ENCODE results near the gene FASTKD1.
"Not testable (repeated sequence)": the region's sequence is repeated elsewhere in the genome, so short reads cannot be mapped to it uniquely, and the experiment has no call there.

FASTKD1 gene

DNA sequence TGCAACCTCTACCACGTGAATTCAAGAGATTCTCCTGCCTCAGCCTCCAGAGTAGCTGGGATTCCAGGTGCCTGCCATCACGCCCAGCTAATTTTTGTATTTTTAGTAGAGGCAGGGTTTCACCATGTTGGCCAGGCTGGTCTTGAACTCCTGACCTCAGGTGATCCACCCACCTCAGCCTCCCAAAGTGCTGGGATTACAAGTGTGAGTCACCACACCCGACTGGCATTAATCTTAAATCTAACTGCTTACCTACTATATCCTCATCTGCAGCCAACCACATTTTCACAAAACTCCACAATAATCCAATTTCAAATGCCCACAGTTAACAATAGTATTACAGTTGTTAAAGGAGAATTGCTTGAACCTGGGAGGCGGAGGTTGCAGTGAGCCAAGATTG, 2.9 kb downstream of the FASTKD1 start:
- DNase-seq (ENCODE audit: low read depth): not testable (repeated sequence)

DNA sequence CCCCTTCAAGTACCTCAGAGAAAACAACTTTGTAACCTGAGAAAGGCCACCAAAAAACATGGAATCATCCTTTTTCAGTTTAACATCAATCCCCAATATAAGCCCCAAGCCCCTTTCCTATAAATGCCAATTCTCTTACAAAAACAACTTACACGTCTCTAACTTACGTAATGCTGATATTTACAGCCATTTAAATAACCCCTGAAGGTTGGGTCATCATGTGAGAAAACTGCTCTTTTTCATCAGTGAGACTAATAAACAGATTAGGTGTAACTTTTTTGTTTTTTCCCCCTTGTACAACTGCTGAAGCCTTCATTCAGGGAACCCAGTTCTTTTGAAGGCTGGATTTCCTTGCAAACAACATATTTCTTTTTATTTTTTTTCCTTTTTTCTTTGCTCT, 3.7 kb downstream of the FASTKD1 start:
- DNase-seq (ENCODE audit: low read depth): no peak

DNA sequence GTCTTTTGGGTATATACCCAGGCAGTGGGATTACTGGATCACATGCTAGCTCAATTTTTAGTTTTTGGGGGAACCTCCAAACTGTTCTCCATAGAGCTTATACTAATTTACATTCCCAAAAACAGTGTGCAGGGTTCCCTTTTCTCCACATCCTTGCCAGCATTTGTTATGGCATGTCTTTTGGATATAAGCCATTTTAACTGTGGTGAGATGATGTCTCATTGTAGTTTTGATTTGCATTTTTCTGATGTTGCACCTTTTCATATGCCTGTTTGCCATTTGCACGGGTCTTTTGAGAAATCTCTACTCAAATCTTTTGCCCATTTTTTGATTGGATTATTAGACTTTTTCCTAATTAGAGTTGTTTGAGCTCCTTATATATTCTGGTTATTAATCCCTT, 8.0 kb downstream of the FASTKD1 start:
- DNase-seq (ENCODE audit: low read depth): no peak

DNA sequence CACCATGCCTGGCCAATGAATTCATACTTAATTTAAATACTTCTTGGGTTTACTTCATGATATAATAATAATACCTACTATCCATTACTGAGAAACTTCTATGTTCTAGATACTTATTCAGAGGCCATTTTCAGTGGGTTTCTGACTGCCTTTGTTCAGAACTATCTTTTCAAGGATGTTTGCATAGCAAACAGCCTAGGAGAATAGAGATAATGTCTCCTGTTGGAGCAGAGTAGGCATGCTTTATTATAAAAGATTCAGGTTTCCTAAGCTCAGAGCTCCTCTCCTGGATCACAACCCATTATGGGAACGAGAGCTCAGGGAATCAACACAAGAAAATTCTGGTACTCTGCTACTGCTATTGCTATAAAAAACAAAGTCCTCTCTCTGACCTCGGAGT, 11.1 kb downstream of the FASTKD1 start:
- no peak for DNase-seq (ENCODE audit: low read depth)

DNA sequence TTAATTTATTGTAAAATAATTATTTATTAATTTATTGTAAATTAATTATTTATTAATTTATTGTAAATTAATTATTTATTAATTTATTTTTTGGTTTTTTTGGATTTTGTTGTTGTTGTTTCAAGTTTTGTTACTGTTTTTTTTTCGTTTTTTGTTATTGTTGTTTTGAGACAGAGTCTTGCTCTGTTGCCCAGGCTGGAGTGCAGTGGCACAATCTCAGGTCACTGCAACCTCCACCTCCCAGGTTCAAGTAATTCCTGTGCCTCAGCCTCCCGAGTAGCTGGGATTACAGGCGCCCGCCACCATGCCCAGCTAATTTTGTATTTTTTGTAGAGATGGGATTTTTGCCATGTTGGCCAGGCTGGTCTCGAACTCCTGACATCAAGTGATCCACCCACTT, 11.6 kb downstream of the FASTKD1 start:
- not testable (repeated sequence) for DNase-seq (ENCODE audit: low read depth)

DNA sequence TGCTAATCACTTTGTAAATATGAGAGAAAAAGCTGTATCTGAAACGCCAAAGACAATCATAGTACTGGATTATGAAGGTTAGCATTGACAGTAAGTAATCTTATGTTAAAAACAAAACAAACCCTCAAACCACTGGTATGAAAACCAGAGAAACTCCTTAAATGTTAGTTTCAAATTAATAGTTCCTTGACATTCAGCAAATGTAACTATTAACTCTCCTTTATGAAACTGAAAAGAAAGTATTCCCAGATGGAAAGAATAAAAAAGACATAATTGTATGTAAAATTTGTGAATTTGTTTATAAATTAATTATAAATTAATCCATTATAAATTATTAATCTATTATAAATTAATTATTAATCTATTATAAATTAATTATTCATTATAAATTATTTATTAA, 12.3 kb downstream of the FASTKD1 start:
- no peak for DNase-seq (ENCODE audit: low read depth)

DNA sequence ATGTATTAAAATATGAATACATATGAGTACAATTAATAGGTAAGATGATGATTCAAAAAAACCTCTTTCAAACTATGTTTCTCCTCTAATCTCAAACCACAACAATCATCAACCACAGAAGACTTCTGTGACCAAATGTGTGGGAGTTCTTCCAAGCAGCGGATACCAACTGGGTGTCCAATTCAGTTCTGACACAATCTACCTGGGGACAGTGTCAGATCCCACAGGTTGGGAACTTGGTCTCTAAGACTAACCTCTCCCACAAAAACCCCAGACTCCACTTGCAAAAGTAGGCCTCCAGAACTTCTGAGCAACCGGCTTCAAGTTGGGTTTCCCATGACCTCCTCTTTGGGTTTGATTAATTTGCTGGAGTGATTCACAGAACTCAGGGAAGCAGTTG, 26.9 kb downstream of the FASTKD1 start:
- no peak for DNase-seq (ENCODE audit: low read depth)

DNA sequence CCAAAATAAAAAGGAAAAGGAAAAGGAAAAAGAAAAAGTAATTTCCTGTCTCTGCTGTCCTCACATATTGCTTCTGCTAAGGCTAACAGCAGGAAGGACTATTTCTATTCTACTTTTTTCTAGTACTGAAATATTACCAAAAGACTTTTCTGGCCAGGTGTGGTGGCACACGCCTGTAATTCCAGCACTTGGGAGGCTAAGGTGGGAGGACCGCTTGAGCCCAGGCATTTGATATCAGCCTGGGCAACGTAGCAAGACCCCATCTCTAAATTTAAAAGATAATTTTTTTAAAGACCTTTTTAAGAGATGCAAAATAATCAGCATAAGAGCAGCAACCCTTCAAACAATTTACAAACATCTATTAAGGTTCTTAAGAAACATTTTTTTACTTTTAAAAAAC, 31.2 kb downstream of the FASTKD1 start:
- DNase-seq (ENCODE audit: low read depth): no peak

DNA sequence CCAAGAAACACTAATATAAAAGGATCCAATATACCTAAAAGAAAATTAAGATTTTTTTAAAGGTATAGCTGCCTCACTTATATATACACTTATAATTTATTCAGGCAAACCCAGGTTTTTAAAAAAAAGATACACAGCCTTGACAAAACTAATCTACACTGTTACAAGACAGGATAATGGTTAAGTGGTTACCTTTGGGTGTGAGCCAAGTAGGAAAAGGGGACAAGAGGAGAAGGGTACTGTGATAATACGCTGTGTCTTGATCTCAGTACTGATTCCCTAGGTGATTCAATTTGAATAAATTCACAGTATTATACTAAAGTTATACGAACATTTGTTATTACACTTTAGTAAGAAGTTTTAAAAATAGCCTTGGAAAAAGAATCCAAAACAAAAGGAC, 33.5 kb downstream of the FASTKD1 start:
- no peak for DNase-seq (ENCODE audit: low read depth)

DNA sequence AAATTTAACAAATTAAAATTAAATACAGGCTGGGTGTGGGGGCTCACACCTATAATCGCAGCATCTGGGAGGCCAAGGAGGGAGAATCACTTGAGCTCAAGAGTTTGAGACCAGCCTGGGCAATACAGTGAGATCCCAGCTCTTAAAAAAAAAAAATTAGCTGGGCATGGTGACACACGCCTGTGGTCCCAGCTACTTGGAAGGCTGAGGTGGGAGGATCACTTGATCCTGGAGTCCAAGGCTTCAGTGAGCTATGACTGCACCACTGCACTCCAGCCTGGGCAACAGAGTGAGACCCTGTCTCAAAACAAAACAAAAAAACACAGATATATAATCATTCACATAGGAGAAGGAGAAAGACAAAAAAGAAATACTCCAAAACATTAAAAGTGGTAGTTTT, 34.2 kb downstream of the FASTKD1 start:
- not testable (repeated sequence) for DNase-seq (ENCODE audit: low read depth)

DNA sequence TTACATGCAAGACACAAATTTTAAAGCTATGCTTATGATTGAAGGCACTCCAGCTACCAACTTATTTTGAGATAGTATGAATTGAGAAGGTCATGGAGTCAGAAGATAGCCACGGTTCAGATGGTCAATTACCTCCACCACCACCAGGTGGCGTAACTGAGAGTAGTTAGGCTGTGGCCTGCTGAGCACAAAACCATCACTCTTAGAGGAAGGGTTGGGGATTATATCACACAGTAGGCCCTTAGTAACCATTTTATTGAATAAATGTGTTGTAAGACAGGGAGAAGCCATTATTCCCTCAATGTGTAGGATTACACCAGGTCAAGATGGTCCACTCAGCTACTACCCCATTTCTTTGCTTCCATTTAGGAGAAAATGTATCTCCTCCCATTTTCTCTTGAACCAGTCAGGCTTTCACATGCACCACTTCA, 45.4 kb downstream of the FASTKD1 start:
- DNase-seq (ENCODE audit: low read depth): peak; percentile 62

DNA sequence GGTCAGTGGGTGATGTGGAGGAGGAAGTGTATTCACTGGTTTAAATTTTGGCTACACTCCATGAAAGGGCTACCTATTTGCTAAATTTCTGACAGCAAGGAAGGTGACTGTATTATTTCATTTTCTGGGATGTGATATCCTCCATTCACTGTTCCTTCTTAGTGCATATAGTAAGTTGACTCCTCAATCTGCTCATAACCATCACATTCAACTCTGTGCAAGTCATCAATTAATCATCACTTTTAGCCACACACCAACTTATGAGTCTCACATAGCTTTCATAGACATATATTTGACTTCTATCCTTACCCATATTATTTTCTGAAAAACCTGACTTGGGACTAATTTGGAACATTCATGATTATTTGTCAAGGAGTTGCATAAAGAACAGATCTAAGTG, 47.2 kb downstream of the FASTKD1 start:
- no peak for DNase-seq (ENCODE audit: low read depth)

DNA sequence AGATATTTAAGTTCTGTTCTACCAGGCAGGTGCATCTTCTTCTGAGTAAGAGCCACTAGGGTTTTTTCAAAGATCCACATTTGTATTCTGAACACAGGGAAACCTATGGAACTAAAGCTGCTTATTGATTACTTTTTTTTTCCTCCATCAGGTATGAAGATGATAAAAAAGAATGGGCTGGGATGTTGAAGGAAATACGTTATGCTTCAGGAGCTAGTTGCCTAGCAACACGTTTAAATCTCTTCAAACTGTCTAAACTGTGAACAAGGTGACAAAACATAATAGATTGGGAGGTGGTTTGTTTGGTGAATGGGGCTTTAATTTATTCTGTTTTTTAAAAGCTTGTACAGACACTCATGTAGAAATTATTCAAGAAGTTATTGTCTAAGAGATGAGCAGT, 48.2 kb downstream of the FASTKD1 start:
- DNase-seq (ENCODE audit: low read depth): no peak

DNA sequence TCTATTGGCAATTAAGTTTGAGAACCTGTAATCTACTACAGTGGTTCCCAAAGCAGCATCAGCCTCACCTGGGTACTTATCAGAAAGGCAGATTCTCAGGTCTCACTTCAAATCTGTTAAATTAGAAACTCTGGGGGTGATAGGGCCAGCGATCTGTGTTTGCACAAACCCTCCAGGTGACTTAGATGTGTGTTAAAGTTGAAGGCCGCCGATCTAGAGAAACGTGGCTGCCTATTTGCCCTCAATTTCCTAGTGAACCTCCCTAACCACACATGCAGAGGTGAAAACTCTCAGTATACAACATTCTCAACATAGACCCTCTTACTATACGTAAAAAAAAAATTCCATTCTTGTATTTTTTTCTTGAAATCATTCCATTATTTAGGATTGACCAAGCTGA, 50.0 kb downstream of the FASTKD1 start:
- DNase-seq (ENCODE audit: low read depth): no peak

DNA sequence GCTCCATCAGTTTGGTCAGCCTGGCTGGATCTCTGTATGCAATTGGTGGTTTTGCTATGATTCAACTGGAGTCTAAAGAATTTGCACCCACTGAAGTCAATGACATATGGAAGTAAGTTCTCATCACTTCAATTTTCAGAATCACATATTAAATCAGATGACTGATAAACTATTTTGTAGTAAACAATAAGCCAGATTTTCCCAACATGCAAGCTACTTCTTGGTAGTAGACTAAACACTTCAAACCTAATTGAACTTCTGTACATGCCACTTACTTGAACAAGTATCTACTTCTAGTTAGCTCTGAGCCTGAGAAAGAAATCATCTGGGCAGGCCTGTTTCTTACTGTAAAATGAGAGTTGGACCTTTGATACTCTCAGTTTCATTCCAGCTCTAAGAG, 52.8 kb downstream of the FASTKD1 start:
- no peak for DNase-seq (ENCODE audit: low read depth)

DNA sequence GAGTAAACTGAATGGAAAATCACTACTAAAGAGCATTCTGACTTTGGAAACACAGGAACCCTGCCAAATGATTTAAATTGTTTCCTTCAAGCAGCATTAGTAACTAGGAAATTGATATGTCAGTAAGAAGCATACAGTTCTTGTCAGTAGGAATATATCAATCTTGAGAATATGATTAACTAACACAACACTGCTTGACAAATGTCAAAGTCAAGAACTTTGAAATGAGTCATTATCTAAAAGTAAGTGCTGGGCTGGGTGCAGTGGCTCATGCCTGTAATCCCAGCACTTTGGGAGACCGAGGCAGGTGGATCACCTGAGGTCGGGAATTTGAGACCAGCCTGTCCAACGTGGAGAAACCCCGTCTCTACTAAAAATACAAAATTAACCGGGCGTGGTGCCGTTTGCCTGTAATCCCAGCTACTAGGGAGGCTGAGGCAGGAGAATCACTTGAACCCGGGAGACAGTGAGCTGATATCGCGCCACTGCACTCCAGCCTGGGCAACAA, 57.1 kb downstream of the FASTKD1 start:
- not testable (repeated sequence) for DNase-seq (ENCODE audit: low read depth)

DNA sequence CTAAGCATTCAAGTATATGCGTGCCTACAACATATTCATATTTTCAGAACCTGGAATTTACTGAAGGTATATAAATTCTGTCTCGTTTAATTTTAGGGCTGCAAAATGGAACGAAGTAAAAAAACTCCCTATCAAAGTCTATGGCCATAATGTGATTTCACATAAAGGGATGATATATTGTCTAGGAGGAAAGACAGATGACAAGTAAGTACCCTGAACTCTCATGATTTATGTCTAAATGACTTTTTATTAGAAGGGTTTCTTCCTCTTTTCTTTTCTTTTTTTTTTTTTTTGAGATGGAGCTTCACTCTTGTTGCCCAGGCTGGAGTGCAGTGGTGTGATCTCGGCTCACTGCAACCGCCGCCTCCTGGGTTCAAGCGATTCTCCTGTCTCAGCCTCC, 58.9 kb downstream of the FASTKD1 start:
- not testable (repeated sequence) for DNase-seq (ENCODE audit: low read depth)

DNA sequence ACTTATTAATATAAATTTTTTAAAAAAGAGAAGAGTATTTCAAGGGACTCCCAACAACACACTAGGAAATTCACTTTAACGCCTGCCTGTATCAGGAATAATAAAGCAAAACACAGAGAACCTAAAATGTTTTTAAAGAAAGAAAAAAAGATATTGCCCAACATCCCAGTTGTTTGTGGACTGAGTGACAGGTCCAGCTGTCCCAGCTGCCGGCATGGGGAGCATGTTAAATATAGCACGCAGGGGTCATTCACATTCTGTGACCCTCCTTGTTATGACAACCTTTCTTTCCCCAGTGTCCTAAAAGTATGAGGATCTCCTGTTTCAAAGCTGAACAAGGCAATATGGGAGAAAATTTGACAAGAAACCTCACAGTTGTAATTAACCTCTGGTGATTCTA, 59.7 kb downstream of the FASTKD1 start:
- no peak for DNase-seq (ENCODE audit: low read depth)

DNA sequence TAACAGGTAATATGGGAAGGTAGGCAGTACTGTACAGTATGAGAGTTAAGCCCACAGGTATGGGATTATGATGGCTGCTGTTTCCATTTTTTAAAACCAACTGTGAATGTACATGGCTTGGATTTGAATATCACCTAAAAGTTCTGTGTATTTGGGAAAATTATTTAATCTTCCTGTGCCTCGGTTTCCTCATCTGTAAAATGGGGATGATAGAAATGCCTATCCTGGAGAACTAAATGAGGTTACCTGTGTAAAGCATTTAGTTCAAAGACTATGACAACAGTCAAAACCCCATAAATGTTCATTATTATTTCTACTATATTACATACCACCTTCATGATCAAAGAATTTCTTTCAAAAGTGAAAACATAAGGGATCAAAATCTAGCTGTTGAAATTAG, 60.6 kb downstream of the FASTKD1 start:
- no peak for DNase-seq (ENCODE audit: low read depth)

DNA sequence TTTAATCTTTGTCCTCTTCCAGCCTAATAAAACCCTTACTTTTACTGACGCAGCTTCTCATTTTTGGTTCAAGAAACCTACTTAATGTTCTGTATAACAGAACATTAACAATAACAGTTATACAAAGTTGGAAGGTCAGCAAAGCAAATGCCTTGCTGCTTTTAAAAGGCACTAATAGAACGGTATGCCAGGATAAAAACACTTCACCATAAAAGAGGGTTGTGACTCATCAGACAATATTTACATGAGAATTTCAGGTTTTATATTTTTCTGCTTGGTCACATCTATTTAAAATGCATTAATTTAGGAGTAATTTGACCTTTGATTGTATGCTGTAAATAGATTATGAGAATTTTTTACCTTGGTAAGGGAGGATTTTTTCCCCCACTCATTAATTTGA, 61.1 kb downstream of the FASTKD1 start:
- no peak for DNase-seq (ENCODE audit: low read depth)

DNA sequence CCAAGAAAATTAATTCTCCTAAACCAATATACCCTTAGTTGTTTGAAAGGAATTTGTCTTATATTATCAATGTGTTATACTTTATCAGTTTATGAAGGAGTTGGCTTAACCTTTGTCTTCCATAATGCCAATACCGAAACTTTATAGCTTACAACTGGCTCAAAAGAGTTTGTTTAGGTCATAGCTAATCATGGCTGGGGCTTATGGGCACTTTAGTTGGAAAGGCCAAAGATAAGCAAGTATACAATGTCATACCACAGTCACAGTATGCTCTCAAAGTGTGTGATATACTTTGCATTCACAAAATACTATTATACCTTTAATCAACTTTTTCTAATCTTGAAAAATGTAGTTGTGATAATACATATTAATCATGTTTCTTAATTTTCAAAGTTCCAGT, 61.8 kb downstream of the FASTKD1 start:
- DNase-seq (ENCODE audit: low read depth): no peak

DNA sequence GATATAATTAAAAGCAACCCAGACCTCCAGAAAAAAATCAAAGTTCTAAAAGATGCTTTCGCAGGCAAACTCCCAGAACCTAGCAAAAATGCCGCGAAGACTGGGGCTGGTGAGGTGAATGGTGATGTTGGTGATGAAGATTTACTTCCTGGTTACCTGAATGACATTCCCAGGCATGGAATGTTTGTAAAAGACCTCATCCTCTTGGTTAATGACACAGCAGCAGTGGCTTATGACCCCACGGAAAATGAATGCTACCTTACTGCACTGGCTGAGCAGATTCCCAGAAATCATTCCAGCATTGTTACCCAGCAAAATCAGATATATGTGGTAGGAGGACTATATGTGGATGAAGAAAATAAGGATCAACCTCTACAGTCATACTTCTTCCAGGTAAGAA, 63.2 kb downstream of the FASTKD1 start:
- DNase-seq (ENCODE audit: low read depth): no peak

DNA sequence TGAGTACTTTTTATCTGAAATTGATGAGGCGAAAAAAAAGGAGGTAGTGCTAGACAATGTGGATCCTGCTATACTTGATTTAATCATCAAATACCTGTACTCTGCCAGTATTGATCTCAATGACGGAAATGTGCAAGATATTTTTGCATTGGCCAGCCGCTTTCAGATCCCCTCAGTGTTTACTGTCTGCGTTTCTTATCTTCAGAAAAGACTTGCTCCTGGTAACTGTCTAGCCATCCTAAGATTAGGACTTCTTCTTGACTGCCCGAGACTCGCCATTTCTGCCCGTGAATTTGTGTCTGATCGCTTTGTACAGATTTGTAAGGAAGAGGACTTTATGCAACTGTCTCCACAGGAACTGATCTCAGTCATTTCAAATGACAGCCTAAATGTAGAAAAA, 63.7 kb downstream of the FASTKD1 start:
- DNase-seq (ENCODE audit: low read depth): no peak

DNA sequence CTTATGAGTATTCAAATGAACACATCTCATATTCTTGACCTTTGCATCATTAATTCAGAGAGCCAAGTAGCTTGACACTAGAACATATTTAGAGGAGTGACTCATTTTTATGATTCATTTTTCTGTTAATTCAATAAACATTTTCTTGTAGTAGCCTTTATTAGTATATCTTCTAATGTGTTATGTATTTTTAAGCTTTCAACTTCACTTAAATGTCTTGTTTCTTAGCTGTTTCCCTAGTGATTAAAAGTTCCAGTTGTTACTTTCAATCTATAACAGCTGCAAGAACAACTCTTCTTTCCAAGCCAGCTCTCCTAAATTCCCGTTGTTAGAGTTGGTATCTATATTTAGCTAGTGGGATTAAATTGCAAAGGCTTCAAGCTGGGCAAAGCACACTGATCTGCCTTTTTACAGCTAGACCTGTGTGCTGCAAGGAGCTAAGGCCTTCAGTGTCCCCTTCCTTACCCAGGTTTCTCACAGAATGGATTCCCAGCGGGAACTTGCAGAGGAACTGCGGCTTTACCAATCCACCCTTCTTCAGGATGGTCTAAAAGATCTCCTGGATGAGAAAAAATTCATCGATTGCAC, 64.3 kb downstream of the FASTKD1 start, which contains the start of gene KLHL41:
KLHL41 (plus strand) TSS at position 405 of the 588 bp plus-strand sequence; CDS start at position 482, 77 bp downstream.
- DNase-seq (ENCODE audit: low read depth): no peak
